Adrenal gland (tissue), 12 donors: Measurements from ENCODE around the gene ZNRF1. TPM values are rescaled to one million over a fixed set of nuclear protein-coding genes. Genes with fewer than 3 reads are reported as not detected.

Experiments
- DNase-seq, 7 donors: peaks; one replicate each; pipeline ENCODE4 v3.0.0-alpha.2; 2019 to 2020
- H3K27ac ChIP-seq, 5 donors: fragments of 200-600 bp; sonication (generic) in 4 of 5; 1 replicate in 3 of 5; 2 replicates in 2 of 5; pipeline versions ENCODE4 v1.5.1 to v1.8.0; 2016 to 2020; ENCODE audit warnings: mild to moderate bottlenecking in 1 of 5
- H3K27me3 ChIP-seq: fragments of 200-600 bp; 2 replicates; pipeline ENCODE4 v1.8.0; 2021
- H3K36me3 ChIP-seq, 2 donors: fragments of 200-600 bp; replicated peaks in 1 of 2; 1 replicate in 1 of 2; 2 replicates in 1 of 2; pipeline versions ENCODE4 v1.5.1 to v1.8.0; 2018 to 2022
- H3K4me1 ChIP-seq, 2 donors: fragments of 200-600 bp; replicated peaks in 1 of 2; 1 replicate in 1 of 2; 2 replicates in 1 of 2; pipeline versions ENCODE4 v1.5.1 to v1.8.0; 2018 to 2021
- H3K4me3 ChIP-seq, 4 donors: fragments of 200-600 bp; sonication (generic) in 3 of 4; one replicate each; pipeline ENCODE4 v1.5.1; 2016 to 2018
- H3K9me3 ChIP-seq, 3 donors: fragments of 200-600 bp; sonication (generic) in 1 of 3; replicated peaks in 1 of 3; 1 replicate in 2 of 3; 2 replicates in 1 of 3; pipeline versions ENCODE4 v1.5.1 to v1.8.0; 2016 to 2021
- CTCF ChIP-seq, 6 experiments: fragments of 450-650 bp in 4 of 6; fragments of 200-600 bp in 2 of 6; sonication (generic) in 1 of 6; IDR thresholded peaks; 1 replicate in 5 of 6; 2 replicates in 1 of 6; pipeline versions ENCODE4 v1.5.1 to v1.8.0; 2016 to 2021; ENCODE audit warnings: antibody characterized with exemption in 6 of 6, mild to moderate bottlenecking in 2 of 6, moderate library complexity in 1 of 6
- POLR2A ChIP-seq, 2 donors: fragments of 450-650 bp; IDR thresholded peaks; one replicate each; pipeline ENCODE4 v1.6.1; 2017; ENCODE audit warnings: antibody characterized with exemption in 2 of 2, mild to moderate bottlenecking in 2 of 2, moderate library complexity in 1 of 2
- WGBS, 4 donors: extraction: QIAGEN DNeasy Blood & Tissue Kit in 2 of 4; methylation state at CpG; one replicate each; pipeline versions ENCODE4 v1.1.5 to v1.1.7; 2013 to 2017; 5-methylcytosine and 5-hydroxymethylcytosine counted together
- intact Hi-C, 2 donors: fragments of 100-400 bp; cut with DNase I; formaldehyde crosslinking; loops; one replicate each; pipeline versions ENCODE4 v1.14.1 to v1.15.0; 2022 to 2023
- polyA plus RNA-seq, 3 donors: library from polyadenylated mRNA; stranded (reverse); fragments of 200-250 nt in 2 of 3; fragments of 350-450 nt in 1 of 3; fragmentation: Illumina TruSeq in 1 of 3; extraction: RNeasy Lipid Tissue Mini Kit (QIAGEN cat#74804) in 1 of 3; gene quantifications; one replicate each; pipeline ENCODE4 v1.2.3, GENCODE V29; 2013 to 2014
- total RNA-seq, 9 donors: library from RNA; depleted of rRNA in 4 of 9; stranded (reverse); fragments of >200 nt in 4 of 9; fragments of 120-200 nt in 1 of 9; fragmentation: NEBNext Ultra II Directional in 1 of 9; extraction: Animal tissue kit (Norgen Biotek cat#: 25700) in 1 of 9; gene quantifications; one replicate each; pipeline versions ENCODE4 v1.1.0 to v1.2.4, GENCODE V29; 2013 to 2023
- donor health status: healthy with polysubstance abuse.
- donor health status: Bipolar disorder and iron deficiency.
- donor health status: DM: yes; HTN: yes; CAD: no.
- donor health status: DM: no; HTN: no; CAD: no.
- donor health status: DM: no; HTN: no; CAD: no.
- donor health status: DM: yes; HTN: yes; CAD: no.

The ZNRF1 gene
- total and polyA plus RNA-seq, 12 donors: 9.9 to 29.2 (median 25.4) TPM

GRCh38 chr16:75109732-75110243 lies 111.0 kb downstream of the ZNRF1 start:
- Histone ChIP-seq H3K27me3 (no peaks in the 10 kb centered on the region), H3K36me3 (no peaks in the 10 kb centered on the region), H3K4me1 (peaks cover 36 to 75% of the 10 kb centered on the region in 2 donors), H3K9me3 (no peaks in the 10 kb centered on the region), H3K27ac (peak overlapping the region; percentile 15 to 93 (median 77)), H3K4me3 (no peak overlapping the region)
- no peak for TF ChIP-seq CTCF (IDR thresholded peaks at IDR 0.05)
- peak in 1 of 2 donors; percentile 7 for TF ChIP-seq POLR2A (IDR thresholded peaks at IDR 0.05)
- DNase-seq: peak; percentile 47 to 82 (median 65)
- 36 to 100% (median 40%) methylated on average over 1 to 10 of the region's 10 CpGs for WGBS, 4 donors
- intact Hi-C loops: loop anchor here (5.0 to 10.0 kb wide), 3 partner anchors 55 to 295 kb away; partner anchors contain the start of gene ZNRF1 (in 2 of the 2)

- Histone ChIP-seq H3K27me3 (no peaks in the 10 kb centered on the region), H3K4me3 (peak overlapping the region in 1 of 4 donors; percentile 1), H3K27ac (peak overlapping the region; percentile 49 to 93 (median 77)), H3K4me1 (peaks cover 32 to 72% of the 10 kb centered on the region in 2 donors), H3K36me3 (no peaks in the 10 kb centered on the region), H3K9me3 (no peaks in the 10 kb centered on the region)
- 1 to 20% (median 14%) methylated on average over 8 to 28 of the region's 28 CpGs for WGBS, 4 donors
- DNase-seq: peak; percentile 90 to 98 (median 96)
- intact Hi-C loops: loop anchor here (5.0 to 10.0 kb wide), 2 partner anchors 114 to 296 kb away; partner anchors contain the start of gene ZNRF1 (in 2 of the 2)
- TF ChIP-seq CTCF (IDR thresholded peaks at IDR 0.05) (peak; percentile 87 to 97 (median 94)), POLR2A (IDR thresholded peaks at IDR 0.05) (no peak)
These were observed 112.1 kb downstream of the ZNRF1 start for GRCh38 chr16:75110637-75111513.

- peak in 1 of 7 donors; percentile 31 for DNase-seq
- H3K27ac ChIP-seq: peak overlapping the region in 3 of 5 donors; percentile 71 to 93 (median 85)
- no peaks in the 10 kb centered on the region for H3K27me3 ChIP-seq
- 0 to 51% (median 27%) methylated on average over 1 to 7 of the region's 7 CpGs for WGBS, 4 donors
- no peaks in the 10 kb centered on the region for H3K9me3 ChIP-seq
- peaks cover 39 to 72% of the 10 kb centered on the region in 2 donors for H3K4me1 ChIP-seq
- H3K4me3 ChIP-seq: no peak overlapping the region
- no peaks in the 10 kb centered on the region for H3K36me3 ChIP-seq
- intact Hi-C loops: loop anchor here (5.0 to 10.0 kb wide), 2 partner anchors 114 to 297 kb away; partner anchors contain the start of gene ZNRF1 (in 2 of the 2)
- TF ChIP-seq POLR2A (IDR thresholded peaks at IDR 0.05) (no peak), CTCF (IDR thresholded peaks at IDR 0.05) (peak in 1 of 6 experiments; percentile 9)
These were observed 112.7 kb downstream of the ZNRF1 start for GRCh38 chr16:75111514-75111940.
